GM18502 (cell line): Measurements from ENCODE around the gene TIGD2.
"Not testable (repeated sequence)": the region's sequence is repeated elsewhere in the genome, so short reads cannot be mapped to it uniquely, and the experiment has no call there.

Experiments used
- ATAC-seq: cut with Tn5 transposase; IDR thresholded peaks from one replicate; pipeline ENCODE4 v1.9.1; 2021; ENCODE audit warnings: mild to moderate bottlenecking; ENCODE audit not compliant: unreplicated experiment, poor library complexity

The TIGD2 gene

DNA sequence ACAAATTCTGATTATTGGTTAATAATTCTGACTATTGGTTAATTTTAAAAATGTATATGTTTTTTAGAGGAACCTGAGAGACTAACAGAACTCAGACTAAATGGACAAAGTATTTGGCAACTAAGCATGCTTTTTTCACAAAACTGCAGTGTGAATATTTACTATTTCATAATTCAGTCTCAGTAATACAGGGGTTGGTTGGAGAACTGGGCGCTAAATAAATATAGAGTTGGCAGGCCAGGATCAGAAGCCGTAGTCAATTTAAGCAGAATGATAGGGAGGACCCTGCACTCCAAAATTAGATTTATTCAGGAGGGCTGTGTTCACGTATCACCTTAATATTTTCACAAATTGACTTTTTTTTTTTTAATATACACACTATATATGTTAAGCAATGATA lies 5.8 kb downstream of the TIGD2 start:
- ATAC-seq = no peak

DNA sequence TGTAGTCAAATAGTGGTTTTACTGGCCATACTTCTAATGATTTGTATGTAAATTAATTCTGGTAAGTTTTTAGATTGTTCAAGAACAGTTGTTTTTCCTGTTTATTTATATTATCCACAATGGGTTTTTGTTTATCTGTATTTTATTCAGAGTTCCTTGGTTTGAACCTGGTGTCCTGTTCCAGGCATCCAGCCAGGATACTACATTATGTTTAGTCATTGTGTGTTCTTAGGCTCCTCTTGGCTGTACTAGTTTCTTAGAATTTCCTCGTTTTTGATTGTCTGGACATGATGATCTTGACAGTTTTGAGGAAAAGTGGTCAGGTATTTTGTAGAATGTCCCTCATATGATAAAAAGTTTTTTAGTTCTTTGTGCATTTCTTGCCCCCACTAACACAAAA lies 7.8 kb downstream of the TIGD2 start:
- ATAC-seq = no peak

- no peak for ATAC-seq
These were observed 8.5 kb downstream of the TIGD2 start for GRCh38 chr4:89119836-89120235.

GRCh38 chr4:89121387-89122068 lies 10.2 kb downstream of the TIGD2 start:
- no peak for ATAC-seq

DNA sequence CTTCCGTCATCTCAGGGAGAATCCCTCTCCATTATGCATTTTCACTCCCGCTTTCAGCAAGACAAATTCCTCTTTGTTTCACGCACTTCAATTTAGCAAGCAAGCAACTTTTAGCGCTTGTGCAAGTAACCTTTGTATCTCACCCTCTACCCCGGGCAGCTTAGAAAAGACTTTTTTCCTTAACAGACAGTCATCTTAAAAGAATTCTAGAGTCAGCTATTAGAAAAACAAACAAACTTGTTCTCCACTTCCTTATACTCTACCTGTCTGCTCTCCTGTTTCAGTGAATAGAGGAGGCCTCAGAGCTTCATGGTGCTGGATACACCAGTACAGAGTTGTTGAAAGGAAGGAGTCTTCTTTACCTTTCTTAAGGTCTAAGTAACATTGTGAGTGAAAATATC lies 12.1 kb downstream of the TIGD2 start:
- ATAC-seq = no peak

- no peak for ATAC-seq
These were observed 14.8 kb downstream of the TIGD2 start for GRCh38 chr4:89125901-89126782.

- ATAC-seq = no peak
These were observed 17.8 kb downstream of the TIGD2 start for GRCh38 chr4:89129080-89129640.

GRCh38 chr4:89134775-89135319 lies 23.5 kb downstream of the TIGD2 start:
- ATAC-seq = no peak

- ATAC-seq = no peak
These were observed 25.2 kb downstream of the TIGD2 start for GRCh38 chr4:89136525-89136924.

- ATAC-seq = no peak
These were observed 25.9 kb downstream of the TIGD2 start for GRCh38 chr4:89137231-89137630.

DNA sequence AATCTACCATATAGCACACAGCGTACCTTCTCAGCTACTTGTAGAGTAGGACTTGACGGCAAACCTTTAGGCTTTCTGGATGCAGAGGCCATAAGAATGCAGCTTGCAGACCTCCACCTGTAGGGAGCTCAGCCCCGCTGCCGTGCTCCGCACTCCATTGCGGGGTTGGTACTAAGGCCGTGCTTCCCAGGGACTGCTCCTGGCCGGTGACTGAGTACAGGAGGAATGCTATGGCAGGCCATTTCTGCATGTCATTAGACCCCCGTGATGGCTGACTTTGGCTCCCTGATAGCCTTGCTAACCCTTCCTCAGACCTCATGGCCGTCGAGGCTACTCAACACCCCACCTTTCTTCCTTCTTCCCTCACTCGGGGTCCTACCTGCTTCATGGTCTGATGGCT lies 26.4 kb downstream of the TIGD2 start:
- no peak for ATAC-seq

- ATAC-seq = no peak
These were observed 28.9 kb downstream of the TIGD2 start for GRCh38 chr4:89140168-89140759.

GRCh38 chr4:89142691-89143669 lies 31.6 kb downstream of the TIGD2 start:
- ATAC-seq = peak; percentile 94

- ATAC-seq = not testable (repeated sequence)
These were observed 33.3 kb downstream of the TIGD2 start for GRCh38 chr4:89144652-89145051.

DNA sequence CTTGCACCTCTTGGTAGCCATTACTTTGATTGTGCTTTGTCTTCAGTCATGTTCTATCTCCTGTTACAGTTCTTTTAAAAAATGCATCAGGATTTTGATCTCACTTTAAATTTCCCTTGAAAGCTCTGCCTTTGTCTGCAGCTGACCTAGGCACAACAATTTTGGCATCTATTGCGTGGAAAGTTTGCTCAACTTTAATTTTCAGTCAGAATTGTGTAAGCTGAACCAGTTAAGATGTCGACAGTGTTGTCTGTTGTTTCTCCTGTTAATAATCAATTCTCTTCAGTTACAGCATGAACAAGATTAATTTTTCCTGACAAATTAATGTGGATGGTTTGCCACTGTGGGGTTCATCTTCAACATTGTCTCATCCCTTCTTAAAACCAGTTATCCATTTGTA lies 34.9 kb downstream of the TIGD2 start:
- no peak for ATAC-seq

DNA sequence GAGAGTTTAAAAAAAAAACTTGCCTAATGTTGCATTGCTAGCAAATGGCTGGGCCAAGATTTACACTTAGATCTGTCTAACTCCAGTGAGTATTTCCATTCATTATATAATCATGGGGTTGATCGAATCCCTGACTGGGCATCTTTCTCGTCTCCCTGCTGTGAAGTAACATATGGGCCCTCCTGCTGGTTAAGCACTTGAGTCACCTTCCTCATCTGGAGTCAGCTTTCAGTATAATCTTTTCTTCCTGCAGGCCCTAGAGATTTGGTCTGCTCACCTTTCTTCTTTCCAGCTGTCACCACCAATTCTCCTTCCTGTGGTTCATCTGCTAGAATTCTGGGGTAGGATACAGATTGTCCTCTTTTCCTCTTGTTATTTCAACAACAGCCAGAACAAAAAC lies 41.6 kb downstream of the TIGD2 start:
- ATAC-seq = no peak

GRCh38 chr4:89156174-89156914 lies 45.0 kb downstream of the TIGD2 start:
- ATAC-seq = no peak

GRCh38 chr4:89157488-89158024 lies 46.2 kb downstream of the TIGD2 start:
- ATAC-seq = no peak
